CD14-positive monocyte (primary cell): ENCODE data around the gene MAST4. TPM values are rescaled to one million over a fixed set of nuclear protein-coding genes. Genes with fewer than 3 reads are reported as not detected.

ENCODE experiments used
- DNase-seq, 3 donors: peaks; one replicate each; pipeline ENCODE4 v3.0.0-alpha.2; 2011 to 2022
- H2AFZ ChIP-seq: 2 replicates; pipeline ENCODE4 v1.6.0; 2012; ENCODE audit warnings: mild to moderate bottlenecking, low read depth, low read length, inconsistent platforms; ENCODE audit not compliant: insufficient read depth, poor library complexity, severe bottlenecking
- H3K27ac ChIP-seq, 2 donors: 1 replicate in 1 of 2; 2 replicates in 1 of 2; pipeline ENCODE4 v1.5.1; 2012 to 2013; ENCODE audit warnings: low read length in 2 of 2, control low read depth in 1 of 2, inconsistent platforms in 1 of 2, low read depth in 1 of 2, mild to moderate bottlenecking in 1 of 2
- H3K27me3 ChIP-seq, 2 donors: one replicate each; pipeline versions ENCODE4 v1.6.0 to v1.6.1; 2011 to 2013; ENCODE audit warnings: low read length in 2 of 2; ENCODE audit not compliant: control insufficient read depth in 2 of 2, insufficient read depth in 2 of 2
- H3K36me3 ChIP-seq, 2 donors: replicated peaks in 1 of 2; 1 replicate in 1 of 2; 2 replicates in 1 of 2; pipeline versions ENCODE4 v1.5.1 to v1.6.1; 2012 to 2013; ENCODE audit warnings: low read length in 2 of 2, control low read depth in 1 of 2, inconsistent platforms in 1 of 2, mild to moderate bottlenecking in 1 of 2; ENCODE audit not compliant: insufficient read depth in 2 of 2, control insufficient read depth in 1 of 2
- H3K4me1 ChIP-seq, 2 donors: 1 replicate in 1 of 2; 2 replicates in 1 of 2; pipeline versions ENCODE4 v1.5.1 to v1.6.1; 2012 to 2013; ENCODE audit warnings: low read length in 2 of 2, control low read depth in 1 of 2, inconsistent platforms in 1 of 2, mild to moderate bottlenecking in 1 of 2, moderate library complexity in 1 of 2; ENCODE audit not compliant: insufficient read depth in 2 of 2, control insufficient read depth in 1 of 2
- H3K4me2 ChIP-seq: replicated peaks from 2 replicates; pipeline ENCODE3; 2012; ENCODE audit warnings: low read length, moderate library complexity, mild to moderate bottlenecking; ENCODE audit not compliant: poor library complexity, severe bottlenecking; ENCODE audit errors: extremely low read depth
- H3K4me3 ChIP-seq, 3 experiments: fragments of 200-600 bp in 1 of 3; sonication (generic) in 1 of 3; replicated peaks in 1 of 3; 1 replicate in 2 of 3; 2 replicates in 1 of 3; pipeline ENCODE4 v1.5.1; 2011 to 2013; ENCODE audit warnings: low read length in 3 of 3, mild to moderate bottlenecking in 3 of 3, control low read depth in 2 of 3, low read depth in 2 of 3, inconsistent platforms in 1 of 3, moderate library complexity in 1 of 3
- H3K79me2 ChIP-seq: 2 replicates; pipeline ENCODE4 v1.6.0; 2012; ENCODE audit warnings: mild to moderate bottlenecking, control low read depth, inconsistent platforms, low read length, moderate library complexity; ENCODE audit not compliant: insufficient read depth
- H3K9ac ChIP-seq: 2 replicates; pipeline ENCODE4 v1.6.0; 2017; ENCODE audit warnings: low read length, mild to moderate bottlenecking; ENCODE audit not compliant: insufficient read depth, poor library complexity, severe bottlenecking
- H3K9me3 ChIP-seq, 2 donors: replicated peaks in 1 of 2; 1 replicate in 1 of 2; 2 replicates in 1 of 2; pipeline versions ENCODE4 v1.5.1 to v1.6.1; 2012 to 2013; ENCODE audit warnings: low read length in 2 of 2, control low read depth in 1 of 2; ENCODE audit not compliant: control insufficient read depth in 1 of 2, insufficient read depth in 1 of 2
- H4K20me1 ChIP-seq: 2 replicates; pipeline ENCODE4 v1.6.0; 2012; ENCODE audit warnings: mild to moderate bottlenecking, low read length, control low read depth, moderate library complexity; ENCODE audit not compliant: insufficient read depth
- H3K27ac Mint-ChIP-seq, 7 donors: one replicate each; pipeline ENCODE4 v1.8.0; 2020; ENCODE audit warnings: mild to moderate bottlenecking in 7 of 7, mixed read lengths in 7 of 7, moderate library complexity in 6 of 7, inconsistent platforms in 2 of 7
- H3K27me3 Mint-ChIP-seq, 3 donors: one replicate each; pipeline ENCODE4 v1.8.0; 2021 to 2022; ENCODE audit warnings: low read depth in 3 of 3, mild to moderate bottlenecking in 3 of 3, mixed read lengths in 3 of 3, moderate library complexity in 3 of 3, inconsistent platforms in 1 of 3
- H3K36me3 Mint-ChIP-seq, 2 donors: one replicate each; pipeline ENCODE4 v1.8.0; 2020; ENCODE audit warnings: mixed read lengths in 2 of 2, inconsistent platforms in 1 of 2, mild to moderate bottlenecking in 1 of 2
- H3K4me1 Mint-ChIP-seq: one replicate; pipeline ENCODE4 v1.8.0; 2020; ENCODE audit warnings: mild to moderate bottlenecking, mixed read lengths
- H3K4me3 Mint-ChIP-seq, 2 donors: one replicate each; pipeline ENCODE4 v1.8.0; 2020; ENCODE audit warnings: mild to moderate bottlenecking in 2 of 2, mixed read lengths in 2 of 2, moderate library complexity in 1 of 2
- H3K9me3 Mint-ChIP-seq, 7 donors: one replicate each; pipeline ENCODE4 v1.8.0; 2020 to 2022; ENCODE audit warnings: mixed read lengths in 7 of 7, mild to moderate bottlenecking in 6 of 7, moderate library complexity in 6 of 7, inconsistent platforms in 2 of 7
- CTCF ChIP-seq: fragments of 200-600 bp; IDR thresholded peaks from one replicate; pipeline ENCODE4 v1.8.0; 2022; ENCODE audit warnings: antibody characterized with exemption, mild to moderate bottlenecking
- WGBS: methylation state at CpG from one replicate; pipeline ENCODE4 v1.1.5; 2013; ENCODE audit warnings: missing lambda C conversion rate; ENCODE audit not compliant: insufficient coverage; 5-methylcytosine and 5-hydroxymethylcytosine counted together
- intact Hi-C, 2 donors: fragments of 100-400 bp; cut with micrococcal nuclease; formaldehyde crosslinking; loops; one replicate each; pipeline versions ENCODE4 v1.15.0 to v1.15.1; 2023
- polyA plus RNA-seq, 3 donors: library from polyadenylated mRNA; depleted of rRNA in 1 of 3; unstranded in 2 of 3; stranded (reverse) in 1 of 3; fragments of 300-500 nt in 2 of 3; fragments of >200 nt in 1 of 3; fragmentation: Illumina TruSeq in 2 of 3; gene quantifications; 1 replicate in 2 of 3; 2 replicates in 1 of 3; pipeline ENCODE4 v1.2.3, GENCODE V29; 2012 to 2021

The MAST4 gene
- polyA plus RNA-seq, 3 donors: 0.03 to 0.24 TPM; not detected in 1

GRCh38 chr5:67005737-67006499 lies 409.7 kb downstream of the MAST4 start:
- Histone ChIP-seq H3K9me3 (no peaks in the 10 kb centered on the region), H4K20me1 (no peaks in the 10 kb centered on the region), H3K27ac (no peak overlapping the region), H3K9ac (no peak overlapping the region), H3K79me2 (no peaks in the 10 kb centered on the region), H3K4me1 (peaks cover 12 to 19% of the 10 kb centered on the region in 2 donors), H3K36me3 (no peaks in the 10 kb centered on the region), H3K4me3 (no peak overlapping the region), H3K4me2 (no peak overlapping the region), H2AFZ (no peak overlapping the region), H3K27me3 (peaks cover 5 to 7% of the 10 kb centered on the region in 2 donors)
- H3K27me3 Mint-ChIP-seq: peaks cover 2 to 10% (median 5%) of the 10 kb centered on the region in 3 donors
- no peak for TF ChIP-seq CTCF
- DNase-seq: no peak
- intact Hi-C loops: loop anchor here in 1 of 2 donors (10.0 kb wide), 1 partner anchor 209 kb away; no protein-coding TSS in a partner anchor
- H3K4me1 Mint-ChIP-seq: peaks cover 22% of the 10 kb centered on the region
- no peaks in the 10 kb centered on the region for H3K9me3 Mint-ChIP-seq
- WGBS: 21% methylated on average over 2 of the region's 3 CpGs
- H3K27ac Mint-ChIP-seq: no peak overlapping the region
- no peak overlapping the region for H3K4me3 Mint-ChIP-seq
- peaks cover 0 to 3% of the 10 kb centered on the region in 2 donors for H3K36me3 Mint-ChIP-seq

GRCh38 chr5:67006500-67006848 lies 410.3 kb downstream of the MAST4 start:
- H3K9me3 ChIP-seq: no peaks in the 10 kb centered on the region
- Mint-ChIP-seq H3K4me3 (no peak overlapping the region), H3K9me3 (no peaks in the 10 kb centered on the region), H3K27ac (no peak overlapping the region), H3K36me3 (peaks cover 0 to 3% of the 10 kb centered on the region in 2 donors), H3K4me1 (peaks cover 26% of the 10 kb centered on the region), H3K27me3 (peaks cover 2 to 10% (median 7%) of the 10 kb centered on the region in 3 donors)
- TF ChIP-seq CTCF: no peak
- no peak overlapping the region for H3K4me3 ChIP-seq
- H3K36me3 ChIP-seq: no peaks in the 10 kb centered on the region
- H4K20me1 ChIP-seq: no peaks in the 10 kb centered on the region
- WGBS: no CpG with 5 or more reads among the region's 3 CpGs
- peaks cover 12 to 19% of the 10 kb centered on the region in 2 donors for H3K4me1 ChIP-seq
- H3K27me3 ChIP-seq: peaks cover 5 to 7% of the 10 kb centered on the region in 2 donors
- no peak for DNase-seq
- no peak overlapping the region for H3K9ac ChIP-seq
- H3K4me2 ChIP-seq: no peak overlapping the region
- intact Hi-C loops: loop anchor here in 1 of 2 donors (10.0 kb wide), 1 partner anchor 208 kb away; no protein-coding TSS in a partner anchor
- H3K27ac ChIP-seq: no peak overlapping the region
- H2AFZ ChIP-seq: no peak overlapping the region
- no peaks in the 10 kb centered on the region for H3K79me2 ChIP-seq
